Stimulated activated CD4-positive, alpha-beta T cell treated with anti-CD3 and anti-CD28 coated beads, Interleukin-15, amount 100 ng/mL, for 48 hours (primary cell): Measurements from ENCODE around the gene PHKA1.
A peak's percentile ranks its signal among the peaks of the same experiment; 100 is the strongest.
"Not testable (repeated sequence)": the region's sequence is repeated elsewhere in the genome, so short reads cannot be mapped to it uniquely, and the experiment has no call there.

Experiments
- DNase-seq, 2 donors: peaks; one replicate each; pipeline ENCODE4 v3.0.0-alpha.2; 2020; ENCODE audit warnings: low read depth in 2 of 2

Gene PHKA1

GRCh38 chrX:72713599-72714477 lies at the start of gene PHKA1:
TSS of gene PHKA1 (minus strand) at chrX:72714306. CDS start at chrX:72713880, 426 bp downstream.
- DNase-seq: peak; percentile 21 to 36

GRCh38 chrX:72760454-72760853 lies 46.3 kb upstream of the PHKA1 start:
- DNase-seq: not testable (repeated sequence)

- DNase-seq: not testable (repeated sequence)
Measured at GRCh38 chrX:72748545-72748944, 34.4 kb upstream of the PHKA1 start.

- DNase-seq: not testable (repeated sequence)
Measured at GRCh38 chrX:72745546-72745945, 31.4 kb upstream of the PHKA1 start.

GRCh38 chrX:72735561-72735960 lies 21.5 kb upstream of the PHKA1 start:
- no peak for DNase-seq

GRCh38 chrX:72733636-72734035 lies 19.5 kb upstream of the PHKA1 start:
- not testable (repeated sequence) for DNase-seq

- no peak for DNase-seq
Measured at GRCh38 chrX:72727846-72728245, 13.7 kb upstream of the PHKA1 start.

- DNase-seq: no peak
Measured at GRCh38 chrX:72716766-72717165, 2.7 kb upstream of the PHKA1 start.

- DNase-seq: no peak
Measured at GRCh38 chrX:72715546-72715945, 1.4 kb upstream of the PHKA1 start.

GRCh38 chrX:72714478-72714916 lies 391 bp upstream of the PHKA1 start:
- DNase-seq: no peak

- no peak for DNase-seq
Measured at GRCh38 chrX:72713130-72713529, 976 bp downstream of the PHKA1 start.

GRCh38 chrX:72712094-72712755 lies 1.9 kb downstream of the PHKA1 start:
- no peak for DNase-seq

- DNase-seq: no peak
Measured at GRCh38 chrX:72705814-72706213, 8.3 kb downstream of the PHKA1 start.

GRCh38 chrX:72705111-72705510 lies 9.0 kb downstream of the PHKA1 start:
- no peak for DNase-seq

GRCh38 chrX:72694170-72694569 lies 19.9 kb downstream of the PHKA1 start:
- no peak for DNase-seq

- DNase-seq: no peak
Measured at GRCh38 chrX:72693477-72693876, 20.6 kb downstream of the PHKA1 start.

- no peak for DNase-seq
Measured at GRCh38 chrX:72687396-72687795, 26.7 kb downstream of the PHKA1 start.

- no peak for DNase-seq
Measured at GRCh38 chrX:72685810-72686456, 28.2 kb downstream of the PHKA1 start.

GRCh38 chrX:72685018-72685417 lies 29.1 kb downstream of the PHKA1 start:
- DNase-seq: no peak

- no peak for DNase-seq
Measured at GRCh38 chrX:72683631-72684030, 30.5 kb downstream of the PHKA1 start.

GRCh38 chrX:72676465-72676864 lies 37.6 kb downstream of the PHKA1 start:
- DNase-seq: no peak

- not testable (repeated sequence) for DNase-seq
Measured at GRCh38 chrX:72673951-72674350, 40.2 kb downstream of the PHKA1 start.
